ENCODE measurements around the gene SLC2A4RG. TPM values are rescaled to one million over a fixed set of nuclear protein-coding genes. Genes with fewer than 3 reads are reported as not detected.

SLC2A4RG gene
- total RNA-seq, 2 experiments from 2014 or later, result 30.9 to 34.9 TPM

DNA sequence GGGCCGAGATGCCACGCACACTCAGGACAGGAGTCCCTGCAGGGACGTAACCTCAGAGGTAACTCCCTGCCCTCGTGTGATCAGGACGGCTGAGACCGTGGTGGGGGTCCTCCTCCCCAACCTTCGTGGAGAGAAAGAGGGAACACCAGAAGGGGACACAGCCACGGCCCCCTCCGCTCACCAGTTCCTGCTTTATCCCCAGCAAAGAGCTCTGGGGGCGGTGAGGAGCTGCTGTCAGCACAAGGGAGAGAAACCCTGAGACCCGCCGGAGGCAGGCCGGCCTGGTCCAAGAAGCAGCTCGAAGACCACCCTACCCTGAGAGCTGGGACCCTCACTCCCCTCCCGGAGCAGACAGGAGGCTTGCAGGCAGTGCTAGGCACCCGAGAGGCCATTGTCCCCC is 44.4 kb downstream of the SLC2A4RG start:
- ChIA-PET CTCF (interaction anchor here (0.7 to 4.3 kb wide), 8 partner anchors 8 to 906 kb away, joined by 3 to 12 read pairs (median 4); no protein-coding TSS in a partner anchor), POLR2A (no interaction called here)
- H3K4me1 Mint-ChIP-seq, result peaks cover 19% of the 10 kb centered on the region
- no peaks in the 10 kb centered on the region for H3K36me3 Mint-ChIP-seq (ENCODE audit: low read depth)
- no peak for DNase-seq
- H3K4me3 Mint-ChIP-seq, result no peak overlapping the region
- intact Hi-C loops (cut with DNase I, micrococcal nuclease), result loop anchor here in 1 of 2 experiments (5.0 kb wide), 1 partner anchor 77 kb away; the partner anchor contains the start of genes ARFRP1 and ZGPAT
- H3K27ac Mint-ChIP-seq, result no peak overlapping the region
- H3K27me3 Mint-ChIP-seq, result no peaks in the 10 kb centered on the region
- no peak for ATAC-seq
- no peaks in the 10 kb centered on the region for H3K9me3 Mint-ChIP-seq (ENCODE audit: low read depth)

DNA sequence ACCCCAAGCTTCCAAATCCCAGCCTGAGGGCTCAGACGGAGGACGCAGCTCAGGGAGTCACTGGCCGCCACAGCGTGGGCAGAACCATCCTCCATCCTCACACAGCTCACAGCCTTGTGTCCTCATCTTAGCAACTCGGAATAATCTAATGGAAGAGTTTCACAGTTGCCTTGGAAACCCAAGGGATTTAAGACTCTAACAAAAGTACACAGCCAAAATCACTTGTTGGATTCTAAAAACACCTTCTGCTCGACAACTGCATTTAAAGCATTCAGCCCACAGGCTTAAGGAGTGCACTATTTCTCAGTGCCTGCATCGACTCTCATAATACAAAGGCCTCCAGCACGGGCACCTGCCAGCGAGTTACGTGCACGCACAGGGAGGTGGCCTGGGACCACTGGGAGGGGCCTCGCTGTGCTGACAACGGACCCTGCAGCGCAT is 46.1 kb downstream of the SLC2A4RG start:
- Mint-ChIP-seq H3K4me1 (peaks cover 18% of the 10 kb centered on the region), H3K36me3 (ENCODE audit: low read depth) (no peaks in the 10 kb centered on the region), H3K9me3 (ENCODE audit: low read depth) (no peaks in the 10 kb centered on the region), H3K27ac (no peak overlapping the region), H3K27me3 (no peaks in the 10 kb centered on the region), H3K4me3 (no peak overlapping the region)
- intact Hi-C loops (cut with DNase I, micrococcal nuclease), result loop anchor here (1.0 to 5.0 kb wide), 5 partner anchors 77 to 335 kb away; partner anchors contain the start of gene ABHD16B (in 1 of the 2)
- ATAC-seq (no peak), DNase-seq (no peak)
- POLR2A ChIA-PET, result no interaction called here
- CTCF ChIA-PET, result interaction anchor here (0.8 to 4.3 kb wide), 9 partner anchors 9 to 123 kb away, joined by 3 to 15 read pairs (median 6); partner anchors contain the start of genes ARFRP1, TPD52L2 and ZGPAT

DNA sequence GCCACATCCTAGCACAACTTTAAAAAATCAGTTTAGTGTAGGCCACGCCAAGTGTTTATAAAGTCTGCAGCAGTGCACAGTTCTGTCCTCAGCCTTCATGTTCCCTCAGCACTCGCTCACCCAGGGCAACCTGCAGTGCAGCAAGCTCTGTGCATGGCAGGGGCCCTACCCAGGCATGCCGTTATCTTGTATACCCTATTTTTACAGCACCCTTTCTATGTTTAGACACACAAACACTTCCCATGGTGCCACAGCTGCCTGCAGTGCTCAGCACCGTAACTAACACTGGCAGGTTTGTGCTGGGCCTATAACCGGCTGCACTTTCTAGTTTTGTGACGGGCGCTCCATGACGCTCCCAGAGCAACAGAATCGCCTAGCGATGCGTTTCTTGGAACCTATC is 47.7 kb downstream of the SLC2A4RG start:
- Mint-ChIP-seq H3K27ac (no peak overlapping the region), H3K36me3 (ENCODE audit: low read depth) (no peaks in the 10 kb centered on the region), H3K4me3 (no peak overlapping the region), H3K27me3 (no peaks in the 10 kb centered on the region), H3K9me3 (ENCODE audit: low read depth) (no peaks in the 10 kb centered on the region), H3K4me1 (peaks cover 4% of the 10 kb centered on the region)
- intact Hi-C loops (cut with DNase I, micrococcal nuclease), result loop anchor here (2.0 to 5.0 kb wide), 3 partner anchors 75 to 333 kb away; partner anchors contain the start of gene ABHD16B (in 1 of the 2)
- ATAC-seq (no peak), DNase-seq (no peak)
- ChIA-PET CTCF (interaction anchor here (1.1 to 4.3 kb wide), 4 partner anchors 12 to 205 kb away, joined by 3 to 15 read pairs (median 8); partner anchors contain the start of gene TPD52L2), POLR2A (no interaction called here)

DNA sequence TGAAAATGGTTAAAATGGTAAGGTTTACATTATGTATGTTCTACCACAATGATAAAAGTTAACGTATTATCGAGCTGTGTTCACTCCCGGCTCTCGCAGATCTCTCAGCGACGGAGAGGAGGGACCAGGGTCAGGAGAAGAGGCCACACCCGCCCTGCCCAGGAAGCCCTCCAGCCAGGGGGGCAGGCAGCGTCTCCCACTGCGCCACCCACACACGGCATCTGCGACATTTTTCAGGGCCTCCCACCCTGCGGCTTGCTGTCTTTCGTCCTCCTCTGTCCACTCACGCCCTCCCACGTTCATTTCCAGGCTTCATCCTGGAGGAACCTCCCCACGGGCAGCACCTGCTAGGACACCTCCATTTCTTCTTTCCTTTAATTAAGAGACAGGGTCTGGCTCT is 48.2 kb downstream of the SLC2A4RG start:
- H3K9me3 Mint-ChIP-seq (ENCODE audit: low read depth), result no peaks in the 10 kb centered on the region
- ATAC-seq, result no peak
- ChIA-PET CTCF (interaction anchor here (0.7 to 2.6 kb wide), 3 partner anchors 25 to 197 kb away, joined by 3 to 15 read pairs (median 3); partner anchors contain the start of gene TPD52L2), POLR2A (no interaction called here)
- H3K36me3 Mint-ChIP-seq (ENCODE audit: low read depth), result no peaks in the 10 kb centered on the region
- intact Hi-C loops (cut with DNase I, micrococcal nuclease), result loop anchor here (2.0 to 5.0 kb wide), 3 partner anchors 75 to 333 kb away; partner anchors contain the start of gene ABHD16B (in 1 of the 2)
- H3K4me3 Mint-ChIP-seq, result no peak overlapping the region
- H3K27me3 Mint-ChIP-seq, result no peaks in the 10 kb centered on the region
- no peak for DNase-seq
- H3K27ac Mint-ChIP-seq, result no peak overlapping the region
- no peaks in the 10 kb centered on the region for H3K4me1 Mint-ChIP-seq

DNA sequence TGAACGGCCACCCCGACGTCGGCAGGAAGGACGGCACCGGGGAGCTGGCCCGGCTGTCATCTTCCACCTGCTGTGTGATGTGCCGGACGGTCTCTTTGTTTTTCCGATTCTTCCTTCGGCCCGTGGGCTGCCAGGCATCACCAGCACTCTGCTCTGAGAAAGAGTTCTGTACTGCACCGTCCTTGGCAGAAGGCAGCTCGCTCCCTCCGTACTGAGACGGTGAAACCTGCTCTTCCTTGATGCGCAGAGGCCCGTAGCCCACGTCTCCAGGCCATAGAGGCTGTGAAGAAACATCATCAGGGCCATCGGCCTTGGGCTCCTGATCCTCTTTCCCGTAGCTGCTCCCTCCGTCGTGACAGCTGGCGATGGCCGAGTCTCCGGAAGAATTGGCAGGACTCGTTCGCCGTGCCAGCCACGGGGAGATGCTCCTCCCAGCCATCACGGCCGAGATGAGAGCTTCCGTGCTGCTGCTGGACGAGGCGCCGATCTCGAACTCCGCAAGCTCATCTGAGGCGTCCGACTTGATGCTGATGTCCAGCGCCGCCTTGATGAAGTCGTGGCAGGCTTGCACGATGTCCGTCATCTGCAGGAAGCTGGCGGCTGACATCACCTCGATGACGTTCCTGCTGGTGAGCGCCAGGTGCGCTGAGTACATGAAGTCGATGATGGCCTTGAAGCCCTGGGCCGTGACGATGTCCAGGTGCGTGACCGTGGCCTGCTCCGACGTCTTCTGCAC is 50.4 kb downstream of the SLC2A4RG start:
- H3K4me1 Mint-ChIP-seq, result no peaks in the 10 kb centered on the region
- intact Hi-C loops (cut with DNase I, micrococcal nuclease), result loop anchor here in 1 of 2 experiments (5.0 kb wide), 2 partner anchors 72 to 182 kb away; partner anchors contain the start of gene ABHD16B
- DNase-seq (no peak), ATAC-seq (no peak)
- H3K36me3 Mint-ChIP-seq (ENCODE audit: low read depth), result no peaks in the 10 kb centered on the region
- ChIA-PET POLR2A (no interaction called here), CTCF (no interaction called here)
- no peak overlapping the region for H3K4me3 Mint-ChIP-seq
- no peaks in the 10 kb centered on the region for H3K9me3 Mint-ChIP-seq (ENCODE audit: low read depth)
- no peak overlapping the region for H3K27ac Mint-ChIP-seq
- peaks cover under 1% of the 10 kb centered on the region for H3K27me3 Mint-ChIP-seq

DNA sequence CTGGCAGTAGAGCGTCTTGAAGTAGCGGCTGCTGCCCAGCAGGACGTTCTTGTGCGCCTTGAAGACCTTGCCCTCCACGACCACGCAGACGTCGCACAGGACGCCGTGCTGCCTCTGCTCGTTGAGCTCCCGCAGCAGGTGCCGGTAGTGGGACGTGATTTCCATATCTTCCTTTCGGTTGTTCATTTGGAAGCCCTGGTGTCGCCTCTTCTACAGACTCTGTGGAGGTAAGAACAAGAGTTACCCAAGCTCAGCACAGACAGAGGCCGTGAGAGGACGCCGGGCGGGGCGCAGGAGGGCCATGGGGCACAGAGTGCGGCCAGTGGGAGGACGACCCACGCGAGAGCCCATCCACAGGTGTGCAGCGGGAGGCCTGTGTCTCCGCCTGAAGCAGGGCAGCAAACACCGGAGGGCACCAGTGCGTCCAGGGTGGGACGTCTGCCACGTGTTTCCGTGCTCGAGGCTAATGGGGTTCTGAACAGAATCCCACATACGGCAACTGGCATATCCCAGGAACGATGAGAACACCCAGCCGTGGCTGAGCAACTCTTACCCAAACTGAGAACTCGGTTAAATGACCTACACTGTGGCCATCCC is 51.1 kb downstream of the SLC2A4RG start:
- Mint-ChIP-seq H3K9me3 (ENCODE audit: low read depth) (no peaks in the 10 kb centered on the region), H3K4me3 (no peak overlapping the region), H3K4me1 (no peaks in the 10 kb centered on the region), H3K27ac (no peak overlapping the region), H3K27me3 (peaks cover 2% of the 10 kb centered on the region), H3K36me3 (ENCODE audit: low read depth) (no peaks in the 10 kb centered on the region)
- DNase-seq (no peak), ATAC-seq (no peak)
- intact Hi-C loops (cut with DNase I, micrococcal nuclease), result no loop called here
- ChIA-PET CTCF (no interaction called here), POLR2A (no interaction called here)

DNA sequence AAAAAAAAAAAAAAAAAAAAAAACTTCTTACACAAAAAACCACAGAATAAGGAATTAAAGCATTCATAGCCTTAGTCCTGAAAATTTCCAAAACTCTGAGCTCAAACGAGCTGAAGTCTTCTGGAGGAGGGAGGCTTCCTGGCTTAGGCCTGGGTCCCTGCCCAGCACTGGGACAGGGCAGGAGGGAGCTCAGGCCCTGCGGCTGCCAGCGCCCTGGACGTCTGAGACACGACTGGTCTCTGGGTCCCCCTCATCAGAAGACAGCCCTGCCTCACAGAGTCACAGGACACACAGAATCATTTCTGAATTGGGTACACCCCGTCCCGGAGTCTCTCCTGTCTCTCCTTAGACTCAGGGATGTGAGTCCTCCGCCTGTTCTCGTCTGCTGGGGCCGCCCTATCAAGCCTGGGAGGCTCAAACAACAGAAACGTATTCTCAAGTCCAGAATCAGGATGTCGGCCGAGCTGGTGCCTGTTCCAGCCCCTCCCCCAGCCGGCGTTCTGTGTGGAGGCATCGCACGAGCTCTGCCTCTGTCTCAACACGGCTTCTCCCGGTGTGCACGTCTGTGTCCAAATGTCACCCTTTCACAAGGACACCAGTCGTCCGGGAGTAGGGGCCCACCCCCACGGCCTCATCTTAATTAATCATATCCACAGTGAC is 52.1 kb downstream of the SLC2A4RG start:
- no peak for ATAC-seq
- no peak overlapping the region for H3K4me3 Mint-ChIP-seq
- H3K27ac Mint-ChIP-seq, result no peak overlapping the region
- intact Hi-C loops (cut with DNase I, micrococcal nuclease), result no loop called here
- H3K27me3 Mint-ChIP-seq, result peaks cover 2% of the 10 kb centered on the region
- no peak for DNase-seq
- POLR2A ChIA-PET, result no interaction called here
- no peaks in the 10 kb centered on the region for H3K9me3 Mint-ChIP-seq (ENCODE audit: low read depth)
- CTCF ChIA-PET, result interaction anchor here (0.7 kb wide), 2 partner anchors 27 to 287 kb away, joined by 3 read pairs; no protein-coding TSS in a partner anchor
- H3K4me1 Mint-ChIP-seq, result peaks cover 2% of the 10 kb centered on the region
- H3K36me3 Mint-ChIP-seq (ENCODE audit: low read depth), result no peaks in the 10 kb centered on the region

DNA sequence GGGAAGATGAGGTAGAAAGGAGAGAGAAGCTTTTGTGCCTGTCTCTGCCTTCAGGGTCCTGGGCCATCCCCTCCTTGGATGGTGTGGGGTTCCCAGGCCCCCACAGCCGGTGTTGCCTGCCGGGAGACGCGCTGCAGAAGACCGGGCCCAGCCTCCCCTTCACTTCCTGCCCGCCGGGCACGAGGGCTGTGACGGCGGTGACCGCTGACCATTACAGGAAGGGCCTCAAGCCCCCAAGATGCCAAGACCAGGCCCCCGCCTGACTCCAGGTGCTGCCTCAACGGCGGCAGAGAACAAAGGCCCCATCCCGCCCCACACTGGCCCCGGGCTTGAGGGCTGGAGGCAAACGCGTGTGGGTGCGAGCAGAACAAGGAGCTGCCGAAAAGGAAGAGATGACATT is 53.3 kb downstream of the SLC2A4RG start:
- DNase-seq (no peak), ATAC-seq (no peak)
- Mint-ChIP-seq H3K27ac (no peak overlapping the region), H3K4me3 (no peak overlapping the region), H3K9me3 (ENCODE audit: low read depth) (no peaks in the 10 kb centered on the region), H3K36me3 (ENCODE audit: low read depth) (no peaks in the 10 kb centered on the region), H3K27me3 (peaks cover 2% of the 10 kb centered on the region), H3K4me1 (peaks cover 2% of the 10 kb centered on the region)
- intact Hi-C loops (cut with DNase I, micrococcal nuclease), result no loop called here
- ChIA-PET POLR2A (no interaction called here), CTCF (no interaction called here)

Other genes starting within 250 kb of the SLC2A4RG start
- gene EEF1A2, start 240.7 kb upstream of the SLC2A4RG start, total RNA-seq, result under 1 TPM; 0.69 to 0.81 TPM
- 100 to 1,000 TPM; 119 to 133 TPM for gene PPDPF, start 219.0 kb upstream of the SLC2A4RG start, total RNA-seq
- under 1 TPM; 0.25 to 0.48 TPM for gene PTK6, start 202.4 kb upstream of the SLC2A4RG start, total RNA-seq
- not detected for gene SRMS, start 192.0 kb upstream of the SLC2A4RG start, total RNA-seq
- under 1 TPM; 0.18 to 0.27 TPM for gene FNDC11, start 185.6 kb upstream of the SLC2A4RG start, total RNA-seq
- gene HELZ2, start 165.5 kb upstream of the SLC2A4RG start, total RNA-seq, result 10 to 100 TPM; 16.1 to 18.7 TPM
- 10 to 100 TPM; 14.0 to 14.1 TPM for gene GMEB2, start 112.7 kb upstream of the SLC2A4RG start, total RNA-seq
- 10 to 100 TPM; 15.4 to 17.6 TPM for gene STMN3, start 86.4 kb upstream of the SLC2A4RG start, total RNA-seq
- 10 to 100 TPM; 44.5 to 44.7 TPM for gene RTEL1, start 81.5 kb upstream of the SLC2A4RG start, total RNA-seq
- 1 to 10 TPM in 1 of 2 experiments, under 1 TPM in 1; 0.21 to 1.7 TPM for gene TNFRSF6B, start 43.1 kb upstream of the SLC2A4RG start, total RNA-seq
- gene ARFRP1, start 31.8 kb upstream of the SLC2A4RG start, total RNA-seq, result 10 to 100 TPM; 36.4 to 52.0 TPM
- gene ZGPAT, start 31.7 kb upstream of the SLC2A4RG start, total RNA-seq, result 10 to 100 TPM; 15.3 to 21.9 TPM
- gene LIME1, start 3.1 kb upstream of the SLC2A4RG start, total RNA-seq, result 10 to 100 TPM in 1 of 2 experiments, 1 to 10 TPM in 1; 7.3 to 10.2 TPM
- gene ZBTB46, start 91.5 kb downstream of the SLC2A4RG start, total RNA-seq, result 1 to 10 TPM in 1 of 2 experiments, under 1 TPM in 1; 0.88 to 1.3 TPM
- under 1 TPM; 0.11 to 0.16 TPM for gene ABHD16B, start 121.7 kb downstream of the SLC2A4RG start, total RNA-seq
- gene TPD52L2, start 125.5 kb downstream of the SLC2A4RG start, total RNA-seq, result 10 to 100 TPM; 54.0 to 56.3 TPM
- 10 to 100 TPM; 30.1 to 34.3 TPM for gene DNAJC5, start 155.3 kb downstream of the SLC2A4RG start, total RNA-seq
- gene UCKL1, start 216.6 kb downstream of the SLC2A4RG start, total RNA-seq, result 10 to 100 TPM; 28.3 to 32.2 TPM
- 10 to 100 TPM; 12.6 to 13.1 TPM for gene ZNF512B, start 230.2 kb downstream of the SLC2A4RG start, total RNA-seq
- gene SAMD10, start 239.9 kb downstream of the SLC2A4RG start, total RNA-seq, result 10 to 100 TPM; 25.4 to 30.7 TPM
- 10 to 100 TPM; 60.5 to 67.0 TPM for gene PRPF6, start 241.4 kb downstream of the SLC2A4RG start, total RNA-seq

Data from activated CD4-positive, alpha-beta T cell treated with anti-CD3 and anti-CD28 coated beads for 36 hours (primary cell).